Osteocyte (in vitro differentiated cells): ENCODE measurements around the gene PKN3. TPM values are rescaled to one million over a fixed set of nuclear protein-coding genes. Genes with fewer than 3 reads are reported as not detected.

ENCODE experiments used
- DNase-seq: peaks from one replicate; pipeline ENCODE4 v3.0.0; 2021; ENCODE audit warnings: mixed read lengths; ENCODE audit not compliant: unreplicated experiment; ENCODE audit errors: extremely low spot score
- H3K27ac Mint-ChIP-seq: one replicate; pipeline ENCODE4 v1.8.0; 2021; ENCODE audit warnings: mild to moderate bottlenecking, mixed read lengths; ENCODE audit not compliant: unreplicated experiment
- H3K27me3 Mint-ChIP-seq: one replicate; pipeline ENCODE4 v1.8.0; 2021; ENCODE audit warnings: mixed read lengths; ENCODE audit not compliant: unreplicated experiment
- H3K36me3 Mint-ChIP-seq: one replicate; pipeline ENCODE4 v1.8.0; 2021; ENCODE audit warnings: mixed read lengths; ENCODE audit not compliant: unreplicated experiment
- H3K4me1 Mint-ChIP-seq: one replicate; pipeline ENCODE4 v1.8.0; 2021; ENCODE audit warnings: mixed read lengths; ENCODE audit not compliant: unreplicated experiment
- H3K4me3 Mint-ChIP-seq: one replicate; pipeline ENCODE4 v1.8.0; 2021; ENCODE audit warnings: mild to moderate bottlenecking, moderate library complexity, mixed read lengths; ENCODE audit not compliant: unreplicated experiment
- H3K9me3 Mint-ChIP-seq: one replicate; pipeline ENCODE4 v1.8.0; 2021; ENCODE audit warnings: mixed read lengths; ENCODE audit not compliant: unreplicated experiment
- total RNA-seq: library from RNA; stranded (reverse); gene quantifications from 2 replicates; pipeline ENCODE4 v1.2.1, GENCODE V29; 2021
- TF ChIP-seq, protein P1 (sequence below): fragments of 200-600 bp; sonication (generic); IDR thresholded peaks from 2 replicates; pipeline ENCODE4 v1.5.0; 2021; ENCODE audit warnings: antibody characterized with exemption, mild to moderate bottlenecking, moderate library complexity

The PKN3 gene
- total RNA-seq, 1 donor from 2014 or later, result 7.5 TPM

DNA sequence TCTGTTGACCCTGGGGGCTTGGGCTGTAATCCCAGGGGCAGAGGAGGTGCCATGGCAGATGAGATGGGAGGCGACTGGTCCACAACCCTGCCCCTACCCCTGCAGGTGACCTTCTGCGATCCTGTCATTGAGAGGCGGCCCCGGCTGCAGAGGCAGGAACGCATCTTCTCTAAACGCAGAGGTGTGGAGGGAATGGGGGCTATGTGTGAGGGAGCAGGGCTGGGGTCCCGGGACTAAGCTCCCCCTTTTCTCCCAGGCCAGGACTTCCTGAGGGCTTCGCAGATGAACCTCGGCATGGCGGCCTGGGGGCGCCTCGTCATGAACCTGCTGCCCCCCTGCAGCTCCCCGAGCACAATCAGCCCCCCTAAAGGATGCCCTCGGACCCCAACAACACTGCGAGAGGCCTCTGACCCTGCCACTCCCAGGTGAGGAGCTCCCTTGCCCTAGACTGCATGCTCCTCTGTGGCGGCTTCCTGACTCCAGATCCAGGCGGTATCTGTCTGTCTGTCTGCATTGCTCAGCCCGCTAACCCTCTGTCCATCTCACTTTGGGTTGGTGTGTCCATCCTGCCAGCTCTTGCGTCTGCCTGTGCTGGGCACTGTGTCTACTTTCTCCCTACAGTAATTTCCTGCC is 11.8 kb downstream of the PKN3 start:
- DNase-seq, result no peak
- no peak overlapping the region for H3K27ac Mint-ChIP-seq
- no peak overlapping the region for H3K4me3 Mint-ChIP-seq
- no peaks in the 10 kb centered on the region for H3K9me3 Mint-ChIP-seq
- TF ChIP-seq, protein P1, sequence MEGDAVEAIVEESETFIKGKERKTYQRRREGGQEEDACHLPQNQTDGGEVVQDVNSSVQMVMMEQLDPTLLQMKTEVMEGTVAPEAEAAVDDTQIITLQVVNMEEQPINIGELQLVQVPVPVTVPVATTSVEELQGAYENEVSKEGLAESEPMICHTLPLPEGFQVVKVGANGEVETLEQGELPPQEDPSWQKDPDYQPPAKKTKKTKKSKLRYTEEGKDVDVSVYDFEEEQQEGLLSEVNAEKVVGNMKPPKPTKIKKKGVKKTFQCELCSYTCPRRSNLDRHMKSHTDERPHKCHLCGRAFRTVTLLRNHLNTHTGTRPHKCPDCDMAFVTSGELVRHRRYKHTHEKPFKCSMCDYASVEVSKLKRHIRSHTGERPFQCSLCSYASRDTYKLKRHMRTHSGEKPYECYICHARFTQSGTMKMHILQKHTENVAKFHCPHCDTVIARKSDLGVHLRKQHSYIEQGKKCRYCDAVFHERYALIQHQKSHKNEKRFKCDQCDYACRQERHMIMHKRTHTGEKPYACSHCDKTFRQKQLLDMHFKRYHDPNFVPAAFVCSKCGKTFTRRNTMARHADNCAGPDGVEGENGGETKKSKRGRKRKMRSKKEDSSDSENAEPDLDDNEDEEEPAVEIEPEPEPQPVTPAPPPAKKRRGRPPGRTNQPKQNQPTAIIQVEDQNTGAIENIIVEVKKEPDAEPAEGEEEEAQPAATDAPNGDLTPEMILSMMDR, result no peak
- no peaks in the 10 kb centered on the region for H3K27me3 Mint-ChIP-seq
- peaks cover 2% of the 10 kb centered on the region for H3K36me3 Mint-ChIP-seq
- no peaks in the 10 kb centered on the region for H3K4me1 Mint-ChIP-seq

DNA sequence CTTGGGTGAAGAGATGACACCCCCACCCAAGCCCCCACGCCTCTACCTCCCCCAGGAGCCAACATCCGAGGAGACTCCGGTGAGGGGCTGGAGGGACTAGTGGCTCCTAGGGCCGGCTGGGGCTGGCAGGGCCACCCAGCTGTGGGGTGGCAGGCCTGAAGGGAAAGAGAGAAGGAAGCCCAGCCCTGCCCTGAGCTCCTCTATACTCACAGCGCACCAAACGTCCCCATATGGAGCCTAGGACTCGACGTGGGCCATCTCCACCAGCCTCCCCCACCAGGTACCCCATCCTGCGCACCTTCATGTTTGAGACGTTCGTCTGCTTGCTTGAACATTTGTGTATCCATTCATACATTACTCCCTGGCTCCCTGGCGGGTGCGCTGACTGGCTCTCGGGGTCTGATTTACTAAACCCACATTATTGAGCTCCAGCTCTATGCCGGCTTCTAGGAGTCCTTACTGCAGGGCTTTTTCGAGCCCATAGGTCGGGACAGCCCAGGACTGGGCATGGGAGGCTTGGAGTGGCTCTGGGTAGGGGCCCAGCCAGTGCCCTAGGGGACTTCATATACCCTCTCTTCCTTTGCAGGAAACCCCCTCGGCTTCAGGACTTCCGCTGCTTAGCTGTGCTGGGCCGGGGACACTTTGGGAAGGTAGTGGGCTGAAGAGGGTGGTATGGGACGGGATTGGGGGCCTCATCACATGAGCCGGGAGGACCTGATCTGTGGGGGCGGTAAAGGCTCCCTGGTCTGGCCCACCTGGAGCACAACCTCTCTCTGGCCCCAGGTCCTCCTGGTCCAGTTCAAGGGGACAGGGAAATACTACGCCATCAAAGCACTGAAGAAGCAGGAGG is 12.5 kb downstream of the PKN3 start:
- Mint-ChIP-seq H3K27ac (no peak overlapping the region), H3K4me1 (no peaks in the 10 kb centered on the region), H3K27me3 (no peaks in the 10 kb centered on the region), H3K36me3 (peaks cover 2% of the 10 kb centered on the region), H3K9me3 (no peaks in the 10 kb centered on the region), H3K4me3 (no peak overlapping the region)
- no peak for DNase-seq
- TF ChIP-seq, protein P1, result no peak

DNA sequence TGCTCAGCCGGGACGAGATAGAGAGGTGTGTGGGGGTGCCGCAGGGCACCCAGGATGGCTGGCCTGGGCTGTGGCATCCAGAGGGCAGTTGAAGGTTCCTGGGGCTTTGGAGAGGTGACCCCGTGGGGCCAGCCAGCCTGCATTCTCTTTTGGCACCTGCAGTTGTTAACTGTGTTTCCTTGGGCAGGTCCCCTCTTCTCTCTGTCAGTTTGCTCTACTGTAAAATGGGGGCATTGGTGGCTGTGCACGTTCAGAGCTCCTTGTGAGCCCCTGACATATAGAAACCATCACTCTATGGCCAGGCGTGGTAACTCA is 13.1 kb downstream of the PKN3 start:
- DNase-seq, result no peak
- Mint-ChIP-seq H3K27me3 (no peaks in the 10 kb centered on the region), H3K9me3 (no peaks in the 10 kb centered on the region), H3K27ac (no peak overlapping the region), H3K4me3 (no peak overlapping the region), H3K4me1 (no peaks in the 10 kb centered on the region), H3K36me3 (peaks cover 2% of the 10 kb centered on the region)
- TF ChIP-seq, protein P1, result no peak

DNA sequence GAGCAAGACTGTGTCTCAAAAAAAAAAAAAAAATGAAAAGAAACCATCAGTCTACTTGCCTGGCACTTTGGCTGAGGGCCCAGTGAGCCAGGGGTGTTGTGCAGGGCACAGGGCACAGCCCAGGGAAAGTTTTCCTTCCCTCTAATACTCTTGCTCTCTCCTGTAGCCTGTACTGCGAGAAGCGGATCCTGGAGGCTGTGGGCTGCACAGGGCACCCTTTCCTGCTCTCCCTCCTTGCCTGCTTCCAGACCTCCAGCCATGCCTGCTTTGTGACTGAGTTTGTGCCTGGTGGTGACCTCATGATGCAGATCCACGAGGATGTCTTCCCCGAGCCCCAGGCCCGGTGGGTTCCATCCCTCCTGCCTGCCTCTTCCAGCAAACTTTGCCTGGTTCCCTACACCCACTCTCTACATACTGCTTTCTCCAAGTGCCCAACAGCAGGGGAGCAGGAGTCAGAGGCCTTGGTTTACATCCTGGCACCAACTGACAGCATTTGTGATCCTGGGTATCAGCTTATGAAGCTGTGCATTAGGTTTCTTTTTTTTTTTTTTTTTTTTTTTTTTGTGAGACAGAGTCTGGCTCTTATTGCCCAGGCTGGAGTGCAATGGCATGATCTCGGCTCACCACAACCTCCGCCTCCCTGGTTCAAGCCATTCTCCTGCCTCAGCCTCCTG is 14.4 kb downstream of the PKN3 start:
- peaks cover 2% of the 10 kb centered on the region for H3K36me3 Mint-ChIP-seq
- TF ChIP-seq, protein P1, result no peak
- no peak overlapping the region for H3K4me3 Mint-ChIP-seq
- no peaks in the 10 kb centered on the region for H3K9me3 Mint-ChIP-seq
- H3K27ac Mint-ChIP-seq, result no peak overlapping the region
- DNase-seq, result no peak
- H3K27me3 Mint-ChIP-seq, result no peaks in the 10 kb centered on the region
- H3K4me1 Mint-ChIP-seq, result no peaks in the 10 kb centered on the region

DNA sequence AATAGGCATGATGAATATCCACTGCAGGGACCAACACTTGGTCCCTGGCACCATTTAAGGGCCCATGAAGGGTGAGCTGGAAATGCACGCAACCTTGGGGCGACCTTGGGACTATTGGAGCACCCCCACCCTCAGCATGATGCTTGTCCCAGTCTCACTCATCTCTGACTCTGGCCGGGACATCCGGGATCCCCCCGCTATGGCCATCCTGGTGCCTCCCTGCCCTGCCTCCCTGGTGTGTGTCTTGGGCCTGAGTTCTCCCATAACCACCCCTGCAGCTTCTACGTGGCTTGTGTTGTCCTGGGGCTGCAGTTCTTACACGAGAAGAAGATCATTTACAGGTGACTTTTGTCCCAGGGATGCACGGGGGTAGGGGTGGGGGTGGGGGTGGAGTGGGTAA is 15.7 kb downstream of the PKN3 start:
- no peaks in the 10 kb centered on the region for H3K27me3 Mint-ChIP-seq
- DNase-seq, result no peak
- H3K9me3 Mint-ChIP-seq, result no peaks in the 10 kb centered on the region

More for the DNA sequence above, 15.7 kb downstream of the PKN3 start:
- Mint-ChIP-seq H3K36me3 (peaks cover 2% of the 10 kb centered on the region), H3K4me3 (no peak overlapping the region), H3K27ac (no peak overlapping the region), H3K4me1 (peaks cover 8% of the 10 kb centered on the region)
- TF ChIP-seq, protein P1, result no peak
